Activated CD4-positive, alpha-beta T cell treated with anti-CD3 and anti-CD28 coated beads, Interleukin-2, amount 50 U/mL, for 48 hours (primary cell): ENCODE data around the gene ZBTB1.

Source experiments
- DNase-seq, 2 experiments: peaks; one replicate each; pipeline ENCODE4 v3.0.0-alpha.2; 2020

ZBTB1 gene

DNA sequence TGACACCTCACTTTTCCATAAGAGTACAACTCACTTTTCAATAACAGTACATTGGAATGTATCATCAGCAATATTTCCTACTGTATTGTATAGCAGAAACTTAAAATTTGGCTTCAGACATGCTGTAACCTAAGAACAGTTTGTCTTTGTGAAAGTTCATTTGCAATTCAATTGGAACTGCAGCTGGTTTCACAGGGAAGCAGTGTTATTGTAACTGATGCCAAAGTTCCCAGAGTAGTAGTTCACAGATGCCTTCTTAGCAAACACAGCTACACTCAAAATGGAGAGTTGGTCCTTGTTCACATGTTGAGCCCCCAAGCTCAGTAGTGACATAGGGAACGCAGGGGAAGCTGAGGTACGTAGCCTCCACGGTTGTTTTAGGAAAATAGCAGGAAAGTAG lies 68.5 kb downstream of the ZBTB1 start:
- DNase-seq: no peak
